Spleen (tissue), 11 donors: ENCODE data around the gene VEGFB. TPM values are rescaled to one million over a fixed set of nuclear protein-coding genes. Genes with fewer than 3 reads are reported as not detected.
A peak's percentile ranks its signal among the peaks of the same experiment; 100 is the strongest.

Experiments
- DNase-seq: peaks from one replicate; pipeline ENCODE4 v3.0.0-alpha.2; 2020
- H3K27ac ChIP-seq, 8 donors: fragments of 200-600 bp; sonication (generic) in 7 of 8; 1 replicate in 4 of 8; 2 replicates in 4 of 8; pipeline versions ENCODE4 v1.5.0 to v1.8.0; 2016 to 2021; ENCODE audit warnings: inconsistent platforms in 4 of 8, mild to moderate bottlenecking in 4 of 8, moderate library complexity in 1 of 8
- H3K27me3 ChIP-seq, 7 donors: fragments of 200-600 bp; sonication (generic) in 6 of 7; replicated peaks in 1 of 7; 1 replicate in 4 of 7; 2 replicates in 3 of 7; pipeline versions ENCODE4 v1.5.0 to v1.8.0; 2016 to 2021; ENCODE audit warnings: inconsistent platforms in 3 of 7, mild to moderate bottlenecking in 1 of 7
- H3K36me3 ChIP-seq, 6 donors: fragments of 200-600 bp; sonication (generic) in 5 of 6; 1 replicate in 4 of 6; 2 replicates in 2 of 6; pipeline versions ENCODE4 v1.5.0 to v1.8.0; 2016 to 2021; ENCODE audit warnings: inconsistent platforms in 2 of 6
- H3K4me1 ChIP-seq, 6 donors: fragments of 200-600 bp; sonication (generic) in 5 of 6; 1 replicate in 3 of 6; 2 replicates in 3 of 6; pipeline versions ENCODE4 v1.5.0 to v1.8.0; 2016 to 2021; ENCODE audit warnings: inconsistent platforms in 3 of 6
- H3K4me3 ChIP-seq, 8 donors: fragments of 200-600 bp; sonication (generic) in 7 of 8; 1 replicate in 4 of 8; 2 replicates in 4 of 8; pipeline versions ENCODE4 v1.5.0 to v1.8.0; 2016 to 2021; ENCODE audit warnings: inconsistent platforms in 4 of 8, mild to moderate bottlenecking in 4 of 8, moderate library complexity in 2 of 8
- H3K9me3 ChIP-seq, 8 donors: fragments of 200-600 bp; sonication (generic) in 7 of 8; 1 replicate in 4 of 8; 2 replicates in 4 of 8; pipeline versions ENCODE4 v1.5.0 to v1.8.0; 2016 to 2021; ENCODE audit warnings: inconsistent platforms in 4 of 8
- POLR2A ChIP-seq, 3 donors: fragments of 450-650 bp; IDR thresholded peaks; one replicate each; pipeline ENCODE4 v1.5.1; 2017; ENCODE audit warnings: antibody characterized with exemption in 3 of 3, mild to moderate bottlenecking in 1 of 3
- POLR2AphosphoS5 ChIP-seq, 3 donors: sonication (generic); formaldehyde crosslinking; IDR thresholded peaks; one replicate each; pipeline ENCODE4 v1.5.1; 2017; ENCODE audit warnings: antibody characterized with exemption in 3 of 3
- WGBS, 5 donors: extraction: QIAGEN DNeasy Blood & Tissue Kit in 3 of 5; methylation state at CpG; one replicate each; pipeline versions ENCODE4 v1.1.5 to v1.1.7; 2013 to 2018; 5-methylcytosine and 5-hydroxymethylcytosine counted together
- intact Hi-C: fragments of 100-400 bp; cut with DNase I; formaldehyde crosslinking; loops from one replicate; pipeline ENCODE4 v1.15.0; 2023; ENCODE audit warnings: low total_unique reads
- polyA plus RNA-seq, 3 donors: library from polyadenylated mRNA; stranded (reverse); fragments of 200-250 nt; gene quantifications; one replicate each; pipeline ENCODE4 v1.2.1, GENCODE V29; 2013
- total RNA-seq, 7 donors: library from RNA; depleted of rRNA in 3 of 7; stranded (reverse); fragments of >200 nt in 3 of 7; fragmentation: NEBNext Ultra II Directional in 4 of 7; extraction: Animal tissue kit (Norgen Biotek cat#: 25700) in 4 of 7; gene quantifications; one replicate each; pipeline versions ENCODE4 v1.1.0 to v1.2.1, GENCODE V29; 2016 to 2021
- TF ChIP-seq, protein P1 (sequence below), 11 experiments: fragments of 200-600 bp in 7 of 11; fragments of 450-650 bp in 4 of 11; sonication (generic) in 4 of 11; IDR thresholded peaks in 8 of 11; conservative IDR thresholded peaks in 3 of 11; 1 replicate in 7 of 11; 2 replicates in 4 of 11; pipeline versions ENCODE4 v1.4.0 to v1.8.0; 2016 to 2021; ENCODE audit warnings: antibody characterized with exemption in 11 of 11, inconsistent platforms in 4 of 11, mild to moderate bottlenecking in 1 of 11
- donor health status: healthy with polysubstance abuse.
- donor health status: DM: no; HTN: no; CAD: no; lungs with moderate emphysema.
- donor health status: DM: no; HTN: no; CAD: no.
- donor health status: Bipolar disorder and iron deficiency.
- donor health status: healthy.
- donor health status: DM: no; HTN: no; CAD: no.
- donor health status: DM: yes; HTN: yes; CAD: no.

Gene VEGFB
- total and polyA plus RNA-seq, 10 donors, result 38.3 to 103 (median 84.4) TPM

DNA sequence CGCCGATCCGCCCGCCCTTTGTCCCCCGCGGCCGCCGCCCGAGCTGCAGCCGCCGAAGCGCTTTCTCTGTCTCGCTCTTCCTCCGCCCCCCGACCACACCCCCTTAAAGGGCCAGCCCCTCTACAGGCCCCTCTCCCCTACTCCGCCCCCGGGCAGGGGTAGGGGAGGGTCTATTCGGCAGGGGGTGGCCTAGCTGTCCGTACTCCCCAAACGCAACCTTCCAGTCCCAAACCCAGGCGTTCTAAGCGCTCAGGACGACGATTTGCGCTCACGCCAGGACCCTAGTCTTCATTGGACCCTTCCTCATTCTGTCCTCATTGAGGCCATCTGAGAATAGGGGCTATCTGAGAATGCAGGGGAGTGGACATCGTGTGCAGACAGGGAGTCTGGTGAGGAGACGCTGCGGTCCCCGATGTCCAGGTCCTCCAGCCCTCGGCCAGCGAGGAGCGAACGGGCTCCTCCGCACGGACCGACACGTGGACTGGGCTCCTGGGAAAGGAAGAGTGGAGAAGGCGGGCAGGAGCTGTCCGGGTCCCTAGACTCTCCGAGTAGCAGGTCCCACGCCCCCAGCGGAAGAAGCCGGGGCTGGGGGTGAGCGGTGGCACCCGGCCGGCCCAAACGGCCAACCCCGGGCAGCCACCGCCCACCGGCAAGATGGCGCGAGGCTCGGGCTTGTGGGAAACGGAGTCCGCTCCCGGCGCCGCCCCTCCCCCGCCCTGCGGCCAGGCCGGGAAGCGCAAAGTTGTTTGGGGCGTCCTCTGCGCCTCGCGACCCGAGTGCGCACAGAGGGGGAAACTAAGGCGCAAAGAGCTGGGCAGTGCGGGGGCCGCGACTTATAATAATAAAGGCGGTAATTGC lies 12.7 kb downstream of the VEGFB start, which contains the start of gene PPP1R14B:
TSS of gene PPP1R14B (minus strand) at position 73 of the 858 bp plus-strand sequence. CDS start 270 bp downstream, outside the sequence.
- no peaks in the 10 kb centered on the region for H3K27me3 ChIP-seq
- TF ChIP-seq POLR2AphosphoS5 (IDR thresholded peaks at IDR 0.05) (peak; percentile 44 to 82 (median 71)), POLR2A (IDR thresholded peaks at IDR 0.05) (no peak)
- TF ChIP-seq, protein P1, sequence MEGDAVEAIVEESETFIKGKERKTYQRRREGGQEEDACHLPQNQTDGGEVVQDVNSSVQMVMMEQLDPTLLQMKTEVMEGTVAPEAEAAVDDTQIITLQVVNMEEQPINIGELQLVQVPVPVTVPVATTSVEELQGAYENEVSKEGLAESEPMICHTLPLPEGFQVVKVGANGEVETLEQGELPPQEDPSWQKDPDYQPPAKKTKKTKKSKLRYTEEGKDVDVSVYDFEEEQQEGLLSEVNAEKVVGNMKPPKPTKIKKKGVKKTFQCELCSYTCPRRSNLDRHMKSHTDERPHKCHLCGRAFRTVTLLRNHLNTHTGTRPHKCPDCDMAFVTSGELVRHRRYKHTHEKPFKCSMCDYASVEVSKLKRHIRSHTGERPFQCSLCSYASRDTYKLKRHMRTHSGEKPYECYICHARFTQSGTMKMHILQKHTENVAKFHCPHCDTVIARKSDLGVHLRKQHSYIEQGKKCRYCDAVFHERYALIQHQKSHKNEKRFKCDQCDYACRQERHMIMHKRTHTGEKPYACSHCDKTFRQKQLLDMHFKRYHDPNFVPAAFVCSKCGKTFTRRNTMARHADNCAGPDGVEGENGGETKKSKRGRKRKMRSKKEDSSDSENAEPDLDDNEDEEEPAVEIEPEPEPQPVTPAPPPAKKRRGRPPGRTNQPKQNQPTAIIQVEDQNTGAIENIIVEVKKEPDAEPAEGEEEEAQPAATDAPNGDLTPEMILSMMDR (IDR thresholded peaks at IDR 0.05 in 8 of 11, conservative IDR thresholded peaks at IDR 0.05 in 3 of 11), result peak in 5 of 11 experiments; percentile 5 to 43 (median 23)
- H3K4me1 ChIP-seq, result peaks cover 17 to 83% (median 62%) of the 10 kb centered on the region in 6 donors
- peak; percentile 96 for DNase-seq
- WGBS, 5 donors, result 1 to 2% (median 2%) methylated on average over 25 to 74 of the region's 74 CpGs
- H3K4me3 ChIP-seq, result peak within 1 kb of the TSS; percentile 58 to 90 (median 77)
- intact Hi-C loops, result no loop called here
- peaks cover 0 to 24% (median 9%) of the 10 kb centered on the region in 6 donors for H3K36me3 ChIP-seq
- no peaks in the 10 kb centered on the region for H3K9me3 ChIP-seq
- H3K27ac ChIP-seq, result peak within 1 kb of the TSS; percentile 66 to 100 (median 84)

DNA sequence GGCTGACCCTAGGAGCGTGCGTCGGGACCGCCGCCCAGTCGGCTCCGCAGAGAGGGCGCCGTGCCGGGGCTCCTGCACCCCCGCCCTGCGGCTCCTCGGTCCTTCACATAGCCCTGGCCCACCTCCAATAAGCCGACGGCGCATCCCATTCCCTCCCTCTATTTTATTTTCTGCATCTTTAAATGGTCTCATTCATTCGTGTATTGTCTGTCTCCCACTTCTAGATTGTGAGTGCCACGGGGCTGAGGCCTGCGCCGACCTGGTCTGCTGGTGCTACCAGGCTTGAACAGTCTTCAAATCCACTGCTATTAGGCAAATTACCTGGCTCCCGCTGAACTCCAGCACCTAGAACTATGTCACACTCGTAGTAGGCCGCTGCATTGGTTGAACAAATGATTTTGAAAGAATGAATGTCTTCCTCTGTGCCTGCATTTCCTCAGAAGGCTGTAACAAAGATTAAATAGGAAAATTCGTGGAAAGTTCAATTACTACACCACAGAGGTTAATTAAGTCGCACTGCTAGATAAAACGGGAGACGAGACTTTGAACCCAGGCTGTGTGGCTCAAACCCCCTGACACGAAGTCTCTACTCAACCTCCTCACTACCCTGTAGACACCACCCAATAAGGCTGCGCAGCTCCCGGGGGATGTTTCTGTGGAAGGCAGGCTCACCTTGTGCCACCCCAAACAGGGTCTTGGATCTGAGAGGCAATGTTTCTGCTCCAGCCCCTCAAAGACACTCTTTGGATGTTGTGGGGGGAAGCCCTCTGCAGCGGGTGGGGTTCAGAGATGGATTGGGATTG lies 13.5 kb downstream of the VEGFB start:
- intact Hi-C loops, result no loop called here
- TF ChIP-seq POLR2AphosphoS5 (IDR thresholded peaks at IDR 0.05) (no peak), POLR2A (IDR thresholded peaks at IDR 0.05) (no peak)
- TF ChIP-seq, protein P1 (IDR thresholded peaks at IDR 0.05 in 8 of 11, conservative IDR thresholded peaks at IDR 0.05 in 3 of 11), result no peak
- H3K27me3 ChIP-seq, result no peaks in the 10 kb centered on the region
- peaks cover 17 to 83% (median 62%) of the 10 kb centered on the region in 6 donors for H3K4me1 ChIP-seq
- WGBS, 5 donors, result 53 to 66% (median 56%) methylated on average over 31 of the region's 31 CpGs
- no peaks in the 10 kb centered on the region for H3K9me3 ChIP-seq
- DNase-seq, result no peak
- H3K27ac ChIP-seq, result peak overlapping the region in 7 of 8 donors; percentile 72 to 100 (median 86)
- peak overlapping the region; percentile 39 to 90 (median 77) for H3K4me3 ChIP-seq
- H3K36me3 ChIP-seq, result peaks cover 0 to 21% (median 9%) of the 10 kb centered on the region in 6 donors

DNA sequence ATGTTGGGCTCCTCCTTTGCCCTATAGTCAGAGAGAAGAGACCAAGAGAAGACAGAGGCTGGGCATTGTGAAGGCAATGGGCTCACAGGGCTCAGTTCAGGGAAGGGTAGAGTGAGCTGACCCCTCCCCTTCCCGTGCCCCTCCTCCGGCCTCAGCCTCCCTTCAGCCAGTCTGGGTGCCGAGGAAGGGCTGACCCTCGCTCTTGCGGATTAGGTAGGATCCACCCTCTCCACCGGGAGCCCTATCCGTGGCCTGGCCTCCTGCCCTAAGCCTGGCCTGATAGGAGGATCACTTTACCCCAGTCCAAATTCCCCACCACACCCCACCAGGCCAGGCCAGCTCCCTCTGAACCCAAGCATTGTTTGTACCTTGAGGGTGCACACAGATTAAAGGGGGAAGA lies 14.2 kb downstream of the VEGFB start:
- H3K4me3 ChIP-seq, result no peak overlapping the region
- H3K27ac ChIP-seq, result no peak overlapping the region
- DNase-seq, result no peak
- 60 to 88% (median 80%) methylated on average over 1 to 7 of the region's 7 CpGs for WGBS, 5 donors
- peaks cover 0 to 15% (median 5%) of the 10 kb centered on the region in 6 donors for H3K36me3 ChIP-seq
- H3K27me3 ChIP-seq, result no peaks in the 10 kb centered on the region
- H3K4me1 ChIP-seq, result peaks cover 20 to 83% (median 63%) of the 10 kb centered on the region in 6 donors
- no peak for TF ChIP-seq POLR2A (IDR thresholded peaks at IDR 0.05)
- no peak for TF ChIP-seq POLR2AphosphoS5 (IDR thresholded peaks at IDR 0.05)
- TF ChIP-seq, protein P1 (IDR thresholded peaks at IDR 0.05 in 8 of 11, conservative IDR thresholded peaks at IDR 0.05 in 3 of 11), result no peak
- no peaks in the 10 kb centered on the region for H3K9me3 ChIP-seq
- intact Hi-C loops, result no loop called here
